NCI-H748 (cell line): ENCODE results near the gene NAA11.
A peak's percentile ranks its signal among the peaks of the same experiment; 100 is the strongest.
"Not testable (repeated sequence)": the region's sequence is repeated elsewhere in the genome, so short reads cannot be mapped to it uniquely, and the experiment has no call there.

Experiments
- DNase-seq: peaks from one replicate; lab custom pipeline; 2025; ENCODE audit not compliant: unreplicated experiment; lab: John Stamatoyannopoulos, UW

Gene NAA11

DNA sequence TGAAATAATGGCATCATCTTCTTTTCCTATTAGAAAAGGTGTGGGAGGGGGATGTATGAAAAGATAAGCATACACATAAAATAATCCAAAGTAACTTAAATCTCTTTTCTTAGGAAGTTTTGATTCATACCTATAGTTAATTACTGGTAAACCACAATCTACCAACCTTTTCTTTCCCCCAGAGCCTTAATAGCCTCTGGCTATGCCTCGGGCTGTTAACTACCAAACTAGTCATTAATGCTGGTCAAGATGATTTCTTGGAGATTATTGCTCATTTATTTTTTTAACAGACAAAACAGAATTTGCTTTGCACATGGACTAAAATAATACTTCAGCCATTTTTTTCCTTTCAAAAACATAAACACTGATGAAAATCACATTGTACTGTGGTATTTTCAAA, 16.9 kb downstream of the NAA11 start:
- no peak for DNase-seq

DNA sequence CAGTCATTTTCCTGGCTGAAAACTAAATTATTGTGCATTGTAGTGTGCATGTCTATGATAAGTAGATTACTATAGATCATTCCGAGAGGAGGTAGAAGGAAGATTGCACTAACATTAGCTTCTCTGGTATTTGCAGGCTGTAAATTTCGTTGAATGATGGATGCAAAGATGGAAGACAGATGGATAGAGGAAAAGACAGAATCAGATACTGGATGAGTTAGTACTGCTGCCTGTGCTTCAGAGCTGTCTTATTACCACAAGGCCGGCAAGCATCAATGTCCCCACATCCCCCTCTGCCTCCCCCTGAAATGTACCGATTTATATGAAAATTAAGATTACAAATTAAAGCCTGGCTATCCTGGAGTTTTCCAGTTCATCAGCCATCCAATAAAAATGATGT, 17.7 kb downstream of the NAA11 start:
- no peak for DNase-seq

DNA sequence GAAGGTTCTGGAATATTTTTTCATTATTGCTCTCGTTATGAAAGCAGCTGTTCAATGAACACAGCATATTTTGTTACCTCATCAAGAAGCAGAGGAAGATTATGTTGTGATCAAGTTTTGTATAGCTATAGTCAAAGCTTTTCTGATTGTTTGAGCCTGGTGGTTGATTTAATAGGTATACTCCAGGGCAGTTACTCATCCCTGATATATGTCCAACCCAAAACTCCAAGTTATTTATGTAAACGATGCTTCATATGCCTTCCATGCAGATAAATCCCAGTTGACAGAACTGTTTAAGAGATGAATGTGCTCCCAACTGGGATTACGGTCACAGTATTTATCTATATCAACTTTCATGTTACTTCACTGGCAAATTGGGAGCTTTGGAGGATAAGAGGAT, 19.1 kb downstream of the NAA11 start:
- no peak for DNase-seq

DNA sequence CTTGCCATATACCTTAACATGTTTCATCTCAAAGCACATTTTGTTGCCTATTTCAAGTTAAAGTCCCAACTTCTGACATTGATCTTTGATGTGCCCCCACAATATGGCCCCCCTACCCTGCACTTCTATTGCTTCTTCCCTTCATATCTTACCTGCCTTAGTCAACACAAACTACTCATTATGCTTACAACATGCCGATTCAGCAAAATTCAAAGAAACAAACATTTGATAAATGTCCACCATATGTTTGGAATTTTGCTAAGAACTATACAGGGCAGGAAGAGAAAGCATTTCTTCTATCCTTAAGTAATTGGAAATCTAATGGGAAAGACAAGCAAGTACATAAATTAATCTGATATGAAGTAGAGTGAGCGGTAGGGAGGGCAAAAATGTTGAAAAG, 25.6 kb downstream of the NAA11 start:
- DNase-seq = no peak

DNA sequence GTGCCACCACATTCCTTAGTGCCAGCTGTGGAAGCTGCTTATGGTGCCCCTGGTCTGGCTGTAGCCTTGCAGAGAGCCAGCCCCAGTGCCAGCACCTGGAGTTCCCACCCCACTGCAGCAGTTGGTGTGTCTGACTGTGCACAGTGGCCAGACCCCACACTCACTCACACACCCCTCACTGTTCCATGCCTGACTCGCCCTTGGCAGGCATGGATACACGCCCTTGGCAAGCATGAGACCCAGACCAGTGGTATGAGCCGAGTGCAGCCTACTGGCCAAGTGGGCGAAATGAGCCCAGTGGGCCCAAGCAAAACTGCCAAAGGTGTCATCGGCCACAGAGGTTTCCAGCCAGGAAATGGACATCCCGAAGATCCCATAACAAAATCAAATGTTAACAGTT, 27.4 kb downstream of the NAA11 start:
- DNase-seq = no peak

DNA sequence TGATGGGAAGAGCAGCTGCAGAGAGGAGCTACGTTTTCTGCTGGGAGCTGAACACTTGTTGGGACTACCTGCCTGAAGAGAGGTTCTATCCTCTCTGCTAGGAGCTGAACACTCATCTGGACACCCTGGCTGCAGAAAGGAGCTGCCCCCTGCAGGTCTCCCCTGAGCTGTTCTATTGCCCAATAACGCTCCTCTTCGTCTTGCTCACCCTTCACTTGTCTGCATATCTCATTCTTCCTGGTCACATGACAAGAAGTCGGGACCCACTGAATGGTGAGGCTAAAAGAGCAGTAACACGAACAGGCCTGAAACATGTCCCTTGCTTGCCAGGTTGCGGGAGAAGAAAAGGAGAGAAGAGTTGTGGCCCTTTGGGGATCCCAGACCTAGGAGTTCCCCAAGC, 27.8 kb downstream of the NAA11 start:
- DNase-seq = no peak

DNA sequence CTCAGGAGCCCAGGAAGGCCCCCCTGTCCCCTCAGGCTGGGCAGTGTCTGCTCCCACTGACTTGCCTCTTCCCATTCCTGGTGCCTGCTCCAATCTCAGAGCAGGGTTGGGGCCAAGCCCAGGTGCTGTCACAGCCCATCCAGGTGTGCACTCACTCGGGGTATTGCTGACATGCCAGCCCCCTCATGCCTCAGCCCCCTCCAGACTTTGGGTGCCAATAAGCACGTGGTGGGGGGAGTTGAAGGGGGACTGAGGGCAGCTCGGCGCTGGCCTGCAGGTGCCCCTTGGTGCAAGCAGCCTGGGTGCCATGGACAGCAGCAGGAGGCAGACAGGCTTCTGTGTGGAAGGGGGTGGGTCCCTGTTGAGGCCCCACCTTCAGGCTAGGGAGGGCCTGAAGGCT, 28.4 kb downstream of the NAA11 start:
- DNase-seq = no peak

DNA sequence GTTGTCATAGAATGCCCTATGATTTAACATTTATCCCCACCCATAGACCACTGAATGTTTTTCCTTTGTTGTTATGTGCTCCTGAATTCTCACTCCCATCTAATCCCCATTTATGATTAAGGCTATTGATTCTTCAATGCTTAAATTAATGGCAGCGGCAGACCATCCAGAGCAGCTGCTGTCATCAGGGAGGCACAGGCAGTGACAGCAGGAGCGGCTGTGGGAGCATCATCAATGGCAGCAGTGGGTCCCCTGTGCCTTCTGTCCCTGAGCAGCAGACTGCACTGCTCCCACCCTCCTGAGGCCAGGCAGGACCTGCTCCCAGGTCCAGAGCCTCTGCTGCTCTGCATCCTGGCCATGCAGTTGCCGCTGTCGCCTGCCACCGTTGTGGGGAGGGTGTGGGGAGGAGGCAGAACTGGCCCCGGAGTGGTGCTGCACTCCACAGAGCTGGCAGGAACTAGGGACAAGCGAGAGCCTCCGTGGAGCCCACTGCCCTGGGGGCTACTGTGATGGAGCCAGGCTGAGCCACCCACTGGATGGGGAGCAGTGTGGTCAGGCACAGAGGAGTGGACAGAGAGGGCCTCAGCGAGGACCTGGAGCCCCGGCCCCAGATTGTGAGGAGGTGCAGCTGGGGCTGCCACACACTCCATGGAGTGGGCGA, 29.0 kb downstream of the NAA11 start:
- no peak for DNase-seq

DNA sequence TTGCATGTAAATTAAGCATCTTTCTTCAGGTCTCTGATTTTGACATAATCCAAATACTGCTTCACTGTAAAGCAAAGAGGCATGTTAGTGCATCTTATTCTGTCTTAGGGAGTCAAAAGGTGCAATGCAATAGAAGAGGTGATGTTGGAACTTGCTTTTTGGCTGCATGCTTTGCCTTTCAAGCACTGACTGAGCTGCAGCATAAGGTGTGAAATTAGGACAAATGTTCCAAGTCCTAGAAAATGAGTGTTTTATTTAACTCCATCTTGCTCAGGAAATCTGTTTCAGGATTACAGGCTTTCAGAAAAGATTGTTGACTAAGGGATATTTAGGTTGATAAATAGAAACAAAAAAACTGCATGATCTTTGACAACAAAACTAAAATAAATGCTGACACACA, 30.8 kb downstream of the NAA11 start:
- DNase-seq = no peak

DNA sequence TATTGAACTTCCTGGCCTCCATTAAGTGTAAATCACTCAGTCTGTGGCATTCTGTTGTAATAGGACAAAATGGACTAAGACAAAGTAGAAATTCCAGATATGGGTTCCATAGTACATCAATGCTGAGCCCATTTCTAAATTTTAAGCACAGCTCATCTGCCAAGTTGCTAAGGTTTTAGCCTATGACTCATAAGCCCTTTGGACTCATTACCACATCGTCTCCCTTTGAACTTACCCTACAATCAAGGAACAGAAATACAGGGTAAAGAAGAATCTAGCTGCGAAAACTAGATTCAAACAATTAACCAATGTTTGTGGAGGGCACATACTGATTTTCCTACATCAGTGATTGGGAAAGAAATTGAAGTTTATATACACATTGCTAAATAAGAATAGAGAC, 31.8 kb downstream of the NAA11 start:
- no peak for DNase-seq

DNA sequence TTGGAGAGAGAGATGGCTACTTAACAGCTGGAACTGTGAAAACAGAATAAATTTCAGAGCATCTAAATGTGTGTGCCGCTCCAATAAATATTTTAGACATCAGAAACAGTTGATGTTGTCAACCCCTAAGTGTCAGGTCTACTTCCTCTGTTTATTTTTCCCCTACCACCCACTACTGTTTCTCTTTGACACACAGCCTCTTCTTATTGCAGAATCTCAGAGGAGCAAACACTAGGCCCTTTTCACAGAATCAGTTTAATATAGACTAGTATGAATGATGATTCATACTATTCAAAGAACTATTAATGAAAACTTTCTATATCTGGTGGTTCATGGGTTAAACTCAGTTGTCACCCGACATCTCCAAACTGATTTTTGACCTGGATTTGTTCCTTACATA, 33.9 kb downstream of the NAA11 start:
- DNase-seq = no peak

DNA sequence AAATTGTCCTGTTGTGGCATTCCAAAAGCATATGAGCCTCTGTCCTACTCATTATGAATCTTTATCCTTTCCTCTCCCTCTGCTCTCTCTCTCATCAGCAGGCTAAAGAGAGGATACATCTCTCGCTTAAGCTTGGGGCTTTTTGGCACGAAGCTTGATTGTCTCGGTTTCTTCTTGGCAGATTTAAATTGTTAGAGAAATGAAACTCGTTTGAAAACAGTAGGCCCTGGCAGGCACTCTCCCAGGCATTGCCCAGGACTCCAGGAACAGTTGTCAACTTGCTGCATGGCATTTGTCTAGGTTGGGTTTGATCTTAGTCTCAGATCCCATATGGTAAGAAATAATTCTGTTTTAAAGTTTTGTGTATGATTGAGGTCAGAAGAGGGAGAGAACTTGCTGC, 35.5 kb downstream of the NAA11 start:
- DNase-seq = no peak

DNA sequence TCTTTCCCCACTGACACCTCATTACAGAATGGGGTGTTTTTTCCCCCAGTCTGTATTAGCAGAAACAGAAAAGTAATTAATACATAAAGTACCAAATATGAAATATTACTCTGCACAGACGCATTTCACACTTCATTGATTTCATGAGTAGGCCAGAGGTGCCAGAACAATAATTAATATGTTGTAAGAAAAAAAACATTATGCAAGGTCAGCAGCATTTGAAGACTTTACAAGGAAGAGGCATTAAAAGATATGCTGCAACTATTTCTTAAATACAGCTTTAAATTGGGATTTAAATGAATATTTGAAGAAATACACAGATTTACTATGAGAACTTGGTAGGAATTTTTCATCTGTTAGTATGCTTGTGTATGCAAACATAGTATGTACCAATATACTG, 37.7 kb downstream of the NAA11 start:
- DNase-seq = no peak

DNA sequence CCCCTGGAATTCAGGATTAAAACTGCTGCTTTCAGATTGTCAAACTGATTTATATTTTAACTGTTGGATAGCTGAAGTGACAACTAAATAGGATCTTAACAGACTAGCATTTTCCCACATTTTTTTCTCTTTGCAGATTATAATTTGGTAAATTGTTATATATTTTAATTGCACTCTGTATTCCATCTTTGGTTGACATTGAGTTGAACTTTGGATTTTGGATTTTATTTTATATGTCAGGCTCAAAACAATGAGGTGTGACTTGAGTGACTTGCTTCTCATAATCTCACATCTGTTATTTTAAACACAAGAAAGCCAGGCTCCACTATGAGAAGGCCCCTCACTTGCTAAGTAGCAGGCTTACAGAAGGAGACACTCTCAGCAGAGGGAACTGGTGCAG, 38.1 kb downstream of the NAA11 start:
- DNase-seq = no peak

DNA sequence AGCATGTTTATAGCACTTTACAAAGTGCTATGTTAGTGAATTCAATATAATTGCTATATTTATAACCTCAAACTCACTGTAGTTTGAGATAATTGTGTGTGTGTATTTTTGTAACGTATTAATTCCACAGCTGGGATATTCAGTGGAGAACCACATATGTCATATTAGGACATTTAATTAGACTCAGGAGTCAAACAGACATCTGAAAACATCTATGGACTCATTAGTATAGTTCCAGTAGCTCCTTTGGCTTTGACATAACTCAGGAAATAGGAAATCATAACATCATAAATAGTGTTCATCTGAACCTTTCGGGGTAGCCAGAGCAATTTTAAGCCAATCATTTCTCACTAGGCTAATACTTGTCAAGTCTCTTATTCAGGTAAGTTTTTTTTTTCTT, 38.8 kb downstream of the NAA11 start:
- no peak for DNase-seq

DNA sequence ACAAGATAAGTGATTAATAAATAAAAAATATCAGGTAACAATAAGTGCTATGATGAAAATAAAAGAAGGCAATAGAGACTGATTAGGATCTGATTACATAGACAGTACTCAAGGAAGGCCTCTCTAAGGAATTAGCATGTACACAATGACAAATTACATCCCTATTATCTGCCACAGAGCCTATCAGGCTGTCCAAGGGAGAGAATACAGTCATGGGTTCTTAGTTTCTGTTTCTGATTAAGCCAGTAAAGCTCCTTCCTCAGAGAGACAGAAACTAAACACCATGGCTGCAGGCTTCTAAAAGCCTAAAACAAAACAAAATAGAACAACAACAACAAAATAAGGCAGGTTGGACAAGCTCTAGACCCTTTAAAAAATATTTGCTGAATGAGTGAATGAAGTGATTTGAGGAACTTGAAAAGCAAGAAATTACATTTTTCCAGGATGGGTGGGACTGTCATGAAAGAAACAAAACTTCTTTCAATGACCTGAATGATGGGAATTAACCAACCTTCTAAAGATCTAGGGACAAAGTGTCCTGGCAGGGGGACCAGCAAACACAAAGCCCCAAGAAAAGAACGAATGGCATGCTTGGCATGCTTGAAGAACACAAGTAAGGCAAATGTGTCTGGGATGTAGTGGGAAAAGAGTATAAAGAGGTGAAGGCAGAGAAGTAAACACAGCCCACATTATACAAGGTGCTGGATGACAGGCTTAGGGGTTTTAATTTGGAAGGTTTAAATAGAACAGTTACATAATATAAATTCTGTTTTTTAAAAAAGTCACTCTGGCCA, 44.1 kb downstream of the NAA11 start:
- DNase-seq = peak; percentile 48

DNA sequence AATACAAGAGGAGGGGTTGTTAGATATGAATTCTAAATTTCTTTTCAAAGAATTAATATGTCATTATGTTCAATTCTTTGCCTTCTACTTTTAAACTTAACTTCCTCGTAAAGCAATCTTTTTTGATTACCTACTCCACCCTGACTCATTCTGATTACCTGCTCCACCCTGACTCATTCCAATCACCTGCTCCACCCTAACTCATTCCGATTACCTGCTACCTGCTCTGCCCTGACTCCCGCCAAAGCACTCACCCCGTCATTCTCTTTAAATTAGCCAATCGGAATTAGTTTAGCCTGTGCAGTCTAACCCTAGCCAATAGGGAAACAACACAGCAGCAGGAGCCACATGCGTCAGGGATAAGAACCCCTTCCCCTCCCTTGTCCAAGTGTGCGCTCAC, 48.4 kb downstream of the NAA11 start:
- DNase-seq = not testable (repeated sequence)

DNA sequence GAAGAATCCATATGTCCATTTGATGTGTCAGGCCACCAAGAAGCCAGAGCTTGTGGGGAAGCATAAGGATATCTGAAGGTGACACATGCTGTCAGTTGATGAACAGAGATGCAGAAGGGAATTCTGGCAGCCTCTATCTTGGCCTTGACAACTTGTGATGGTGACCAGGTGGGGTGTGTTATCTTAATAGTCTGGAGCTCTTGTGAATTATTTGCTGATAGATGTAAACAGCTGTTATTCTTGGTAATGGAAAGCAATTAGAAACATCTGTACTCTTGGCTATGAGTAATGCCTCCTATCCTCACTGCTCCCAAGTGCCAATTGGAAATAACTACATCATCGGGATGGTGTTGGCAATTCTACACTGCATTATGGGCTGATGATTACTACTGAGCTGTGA, 51.9 kb downstream of the NAA11 start:
- no peak for DNase-seq

DNA sequence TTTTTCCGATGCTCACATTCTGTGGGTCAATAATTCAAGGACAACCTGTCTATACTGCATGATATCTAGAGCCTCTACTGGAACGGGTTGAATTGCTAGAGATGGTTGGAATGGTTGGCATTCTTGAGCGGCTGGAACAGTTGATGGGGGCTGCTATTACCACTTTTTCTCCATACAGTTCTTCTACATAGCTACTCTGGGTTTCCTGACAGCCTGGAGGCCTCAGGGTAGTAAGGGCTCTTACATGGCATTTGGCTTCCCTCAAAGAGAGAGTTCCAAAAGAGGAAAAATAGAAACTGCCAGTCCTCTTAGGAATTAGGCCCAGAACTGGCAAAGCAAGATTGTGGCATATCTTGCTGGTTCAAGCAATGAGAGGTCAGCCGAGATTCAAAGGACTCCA, 53.1 kb downstream of the NAA11 start:
- DNase-seq = no peak

DNA sequence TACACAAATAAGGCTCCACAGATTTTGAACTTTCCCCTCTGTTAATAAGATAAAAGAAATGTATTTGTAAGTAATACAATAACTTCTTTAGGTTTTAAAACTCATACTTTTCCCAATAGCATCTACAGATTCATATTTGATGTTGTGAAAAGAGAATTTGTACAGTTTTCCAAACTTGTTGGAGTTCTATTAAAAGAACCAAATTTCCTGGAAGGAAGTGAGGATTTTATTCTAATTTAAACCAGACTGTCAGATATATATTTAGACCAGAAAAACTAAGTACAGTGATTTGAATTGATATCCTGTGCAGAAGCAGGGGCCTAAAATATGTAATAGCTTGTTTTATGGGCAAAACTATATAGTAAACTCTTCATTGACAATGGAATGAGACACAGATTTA, 53.7 kb downstream of the NAA11 start:
- no peak for DNase-seq

DNA sequence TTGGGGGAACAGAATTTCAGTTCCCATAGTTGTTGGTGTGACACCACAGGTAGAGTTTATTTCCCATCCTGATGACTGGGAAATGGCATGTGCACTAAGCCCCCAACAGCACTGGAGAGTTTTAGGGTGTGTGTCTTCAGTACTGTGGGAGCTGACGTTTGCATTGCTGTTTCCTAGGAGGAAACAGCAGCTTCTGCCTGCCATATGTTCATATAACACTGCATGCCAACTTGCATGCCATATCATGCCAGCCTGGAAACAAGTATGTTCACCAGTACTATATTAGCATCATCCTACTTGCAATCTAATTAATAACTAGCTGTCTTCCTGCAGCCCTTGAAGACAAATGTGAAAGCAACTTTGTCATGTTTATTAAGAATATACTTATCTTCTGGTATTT, 58.2 kb downstream of the NAA11 start:
- no peak for DNase-seq
